Stomach smooth muscle (tissue), 2 donors: Measurements from ENCODE around the gene LOXL3.

ENCODE experiments used
- H3K27ac ChIP-seq: one replicate; pipeline ENCODE4 v1.7.0; 2013; ENCODE audit warnings: mild to moderate bottlenecking, low read length, inconsistent platforms
- H3K27me3 ChIP-seq, 2 donors: one replicate each; pipeline ENCODE4 v1.7.0; 2013; ENCODE audit warnings: low read length in 2 of 2; ENCODE audit not compliant: insufficient read depth in 2 of 2, control insufficient read depth in 1 of 2
- H3K36me3 ChIP-seq, 2 donors: one replicate each; pipeline ENCODE4 v1.7.0; 2013; ENCODE audit warnings: low read length in 2 of 2; ENCODE audit not compliant: control insufficient read depth in 2 of 2, insufficient read depth in 2 of 2
- H3K4me1 ChIP-seq: one replicate; pipeline ENCODE4 v1.7.0; 2013; ENCODE audit warnings: low read length; ENCODE audit not compliant: control insufficient read depth, insufficient read depth
- H3K4me3 ChIP-seq, 2 donors: one replicate each; pipeline ENCODE4 v1.7.0; 2013; ENCODE audit warnings: low read length in 2 of 2
- H3K9ac ChIP-seq, 2 donors: one replicate each; pipeline ENCODE4 v1.7.0; 2013; ENCODE audit warnings: low read length in 2 of 2, mild to moderate bottlenecking in 1 of 2
- H3K9me3 ChIP-seq, 2 donors: one replicate each; pipeline ENCODE4 v1.7.0; 2013; ENCODE audit warnings: low read length in 2 of 2; ENCODE audit not compliant: control insufficient read depth in 2 of 2
- donor health status: healthy.
- donor health status: Pancreatic carcinoma.

LOXL3 gene

DNA sequence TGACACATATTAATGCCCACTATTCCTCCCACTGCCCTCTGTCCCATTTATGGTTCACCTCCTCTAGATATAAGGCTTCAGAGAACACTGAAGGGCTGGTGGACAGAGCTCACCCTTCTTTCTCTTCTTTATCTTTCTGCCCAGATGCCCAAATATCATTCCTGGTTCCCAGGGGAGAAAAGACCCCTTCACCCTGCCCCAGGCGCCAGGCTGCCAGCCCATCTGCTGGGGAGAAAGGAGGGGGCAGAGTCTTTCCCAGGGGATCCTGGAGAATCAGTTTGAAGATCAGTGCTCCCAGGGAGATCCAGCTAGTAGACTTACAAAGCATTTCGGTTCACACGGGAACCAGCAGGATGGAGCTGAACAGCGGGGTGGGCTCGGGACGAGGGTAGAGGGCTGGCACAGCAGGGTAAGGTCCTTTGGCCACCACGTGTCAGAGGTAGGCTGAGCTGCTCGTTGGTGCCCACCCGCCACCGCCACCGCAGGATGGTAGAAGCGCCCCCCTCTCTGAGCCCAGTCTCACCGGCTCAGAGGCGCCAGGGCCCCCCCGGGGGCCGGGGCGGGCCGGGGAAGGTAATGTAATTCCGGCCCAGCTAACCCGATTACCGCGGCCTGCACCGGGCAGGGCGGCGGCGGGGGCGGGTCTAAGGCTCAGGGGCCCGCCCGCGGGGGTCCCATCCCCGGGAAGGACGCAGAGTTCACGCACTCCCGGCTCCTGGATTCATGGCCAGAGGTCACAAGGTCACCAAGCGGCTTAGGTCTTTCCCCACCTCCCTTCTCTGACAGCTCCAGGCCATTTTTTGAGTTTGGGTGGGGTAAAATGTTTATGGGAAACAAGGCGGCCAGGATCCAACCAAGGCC, 40.8 kb downstream of the LOXL3 start:
- peaks cover 25% of the 10 kb centered on the region for H3K4me1 ChIP-seq
- H3K9me3 ChIP-seq, result no peaks in the 10 kb centered on the region
- H3K9ac ChIP-seq, result no peak overlapping the region
- no peak overlapping the region for H3K4me3 ChIP-seq
- peaks cover 65 to 72% of the 10 kb centered on the region in 2 donors for H3K27me3 ChIP-seq
- no peaks in the 10 kb centered on the region for H3K36me3 ChIP-seq
- no peak overlapping the region for H3K27ac ChIP-seq

- Histone ChIP-seq H3K4me1 (peaks cover 36% of the 10 kb centered on the region), H3K9me3 (no peaks in the 10 kb centered on the region), H3K4me3 (no peak overlapping the region), H3K36me3 (peaks cover 0 to 2% of the 10 kb centered on the region in 2 donors), H3K27me3 (peaks cover 51 to 63% of the 10 kb centered on the region in 2 donors), H3K9ac (no peak overlapping the region), H3K27ac (no peak overlapping the region)
These were observed 42.4 kb downstream of the LOXL3 start for GRCh38 chr2:74511104-74511989.

DNA sequence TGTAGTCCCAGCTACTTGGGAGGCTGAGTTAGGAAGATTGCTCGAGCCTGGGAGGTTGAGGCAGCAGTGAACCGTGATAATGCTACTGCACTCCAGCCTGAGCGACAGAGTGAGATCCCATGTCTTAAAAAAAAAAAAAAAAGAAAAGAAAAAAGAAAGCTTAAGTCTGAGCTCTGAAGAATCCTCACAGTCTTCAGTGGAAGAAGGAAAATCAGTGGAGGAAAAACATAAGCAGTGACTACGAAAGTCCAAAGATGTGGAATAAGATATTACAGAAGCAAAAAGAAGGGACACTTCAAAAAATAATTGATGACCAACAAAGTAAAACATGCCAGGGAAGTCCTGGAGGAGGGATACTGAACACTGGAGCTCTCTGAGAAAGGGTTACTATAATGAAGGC, 43.5 kb downstream of the LOXL3 start:
- Histone ChIP-seq H3K9ac (no peak overlapping the region), H3K27ac (no peak overlapping the region), H3K36me3 (peaks cover 8 to 10% of the 10 kb centered on the region in 2 donors), H3K9me3 (no peaks in the 10 kb centered on the region), H3K4me3 (no peak overlapping the region), H3K27me3 (peaks cover 49 to 52% of the 10 kb centered on the region in 2 donors), H3K4me1 (peaks cover 37% of the 10 kb centered on the region)

- H3K9ac ChIP-seq, result peak overlapping the region; percentile 95 to 99
- H3K36me3 ChIP-seq, result peaks cover 9 to 10% of the 10 kb centered on the region in 2 donors
- peak overlapping the region; percentile 97 for H3K27ac ChIP-seq
- peak overlapping the region; percentile 98 for H3K4me3 ChIP-seq
- H3K27me3 ChIP-seq, result peaks cover 41 to 44% of the 10 kb centered on the region in 2 donors
- H3K4me1 ChIP-seq, result peaks cover 34% of the 10 kb centered on the region
- H3K9me3 ChIP-seq, result no peaks in the 10 kb centered on the region
These were observed 45.7 kb downstream of the LOXL3 start for GRCh38 chr2:74507926-74508520.

GRCh38 chr2:74507145-74507925, 46.4 kb downstream of the LOXL3 start, which contains the start of gene PCGF1:
PCGF1 (minus strand) TSS chr2:74507695; CDS start chr2:74507668, 27 bp downstream.
- peaks cover 41% of the 10 kb centered on the region for H3K4me1 ChIP-seq
- H3K36me3 ChIP-seq, result peaks cover 9 to 10% of the 10 kb centered on the region in 2 donors
- H3K9ac ChIP-seq, result peak within 1 kb of the TSS; percentile 95 to 99
- peak within 1 kb of the TSS; percentile 98 for H3K4me3 ChIP-seq
- H3K27ac ChIP-seq, result peak within 1 kb of the TSS; percentile 97
- no peaks in the 10 kb centered on the region for H3K9me3 ChIP-seq
- peaks cover 38 to 45% of the 10 kb centered on the region in 2 donors for H3K27me3 ChIP-seq

DNA sequence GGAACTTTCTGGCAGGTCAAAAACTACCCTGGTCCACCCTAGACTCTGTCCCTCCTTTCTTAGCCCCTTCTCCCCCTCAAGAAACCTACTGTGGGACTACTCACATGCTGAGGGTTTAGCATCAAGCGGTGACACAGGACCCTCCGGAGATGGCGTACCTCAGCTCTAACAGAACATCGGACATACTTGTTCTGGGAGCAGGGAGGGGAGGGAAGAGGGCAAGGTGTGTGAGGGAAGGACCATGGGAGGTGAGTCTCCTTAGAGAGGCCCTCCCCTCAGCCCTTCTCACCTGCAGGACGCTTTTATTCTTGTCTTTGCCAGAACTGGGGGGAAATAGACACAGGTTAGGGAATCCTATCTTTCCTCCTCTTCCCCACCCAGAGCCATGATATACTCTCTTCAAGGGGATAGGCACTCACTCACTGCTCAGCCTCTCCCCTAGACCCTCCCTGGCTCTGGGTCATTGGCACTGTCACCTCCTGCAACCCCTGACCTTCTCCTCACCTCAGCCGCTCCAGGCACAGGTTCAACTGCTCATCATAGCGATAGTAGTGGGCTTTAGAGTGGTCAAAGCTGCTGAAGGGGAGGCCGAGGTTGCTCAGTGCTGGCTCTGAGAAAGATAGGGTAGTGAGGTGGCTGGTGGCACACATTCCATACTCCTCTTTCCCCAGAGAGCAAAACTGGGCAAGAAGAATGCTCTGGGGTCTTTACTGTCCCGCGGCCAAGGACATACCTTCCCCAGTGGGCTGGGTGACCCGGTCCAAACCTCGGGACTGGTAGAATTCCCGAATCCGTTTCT, 48.1 kb downstream of the LOXL3 start:
- peaks cover 45% of the 10 kb centered on the region for H3K4me1 ChIP-seq
- H3K36me3 ChIP-seq, result peaks cover 9 to 10% of the 10 kb centered on the region in 2 donors
- peak overlapping the region; percentile 33 to 35 for H3K4me3 ChIP-seq
- peaks cover 41 to 49% of the 10 kb centered on the region in 2 donors for H3K27me3 ChIP-seq
- no peak overlapping the region for H3K27ac ChIP-seq
- H3K9ac ChIP-seq, result no peak overlapping the region
- no peaks in the 10 kb centered on the region for H3K9me3 ChIP-seq

DNA sequence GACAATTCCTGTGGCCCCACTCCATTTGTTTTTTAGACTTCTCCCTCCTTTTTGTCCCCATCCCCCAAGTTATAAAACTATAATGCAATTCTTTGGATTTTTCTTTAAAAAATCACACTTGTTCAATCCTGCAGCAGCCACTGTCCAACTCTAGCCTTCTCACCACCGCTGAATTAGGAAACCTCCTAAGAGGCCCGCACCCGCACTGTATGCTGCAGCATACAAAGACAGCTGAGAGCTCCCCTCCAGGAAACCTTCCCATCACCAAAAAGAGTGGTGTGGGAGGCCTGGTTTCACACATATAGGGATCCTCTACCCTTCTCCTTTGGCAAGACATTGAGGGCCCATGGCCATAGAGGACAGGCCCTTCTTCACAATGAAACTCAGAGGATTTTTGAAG, 49.2 kb downstream of the LOXL3 start:
- H3K9me3 ChIP-seq, result no peaks in the 10 kb centered on the region
- H3K4me3 ChIP-seq, result no peak overlapping the region
- H3K9ac ChIP-seq, result no peak overlapping the region
- peaks cover 9 to 10% of the 10 kb centered on the region in 2 donors for H3K36me3 ChIP-seq
- H3K27ac ChIP-seq, result no peak overlapping the region
- peaks cover 46% of the 10 kb centered on the region for H3K4me1 ChIP-seq
- peaks cover 44 to 56% of the 10 kb centered on the region in 2 donors for H3K27me3 ChIP-seq

DNA sequence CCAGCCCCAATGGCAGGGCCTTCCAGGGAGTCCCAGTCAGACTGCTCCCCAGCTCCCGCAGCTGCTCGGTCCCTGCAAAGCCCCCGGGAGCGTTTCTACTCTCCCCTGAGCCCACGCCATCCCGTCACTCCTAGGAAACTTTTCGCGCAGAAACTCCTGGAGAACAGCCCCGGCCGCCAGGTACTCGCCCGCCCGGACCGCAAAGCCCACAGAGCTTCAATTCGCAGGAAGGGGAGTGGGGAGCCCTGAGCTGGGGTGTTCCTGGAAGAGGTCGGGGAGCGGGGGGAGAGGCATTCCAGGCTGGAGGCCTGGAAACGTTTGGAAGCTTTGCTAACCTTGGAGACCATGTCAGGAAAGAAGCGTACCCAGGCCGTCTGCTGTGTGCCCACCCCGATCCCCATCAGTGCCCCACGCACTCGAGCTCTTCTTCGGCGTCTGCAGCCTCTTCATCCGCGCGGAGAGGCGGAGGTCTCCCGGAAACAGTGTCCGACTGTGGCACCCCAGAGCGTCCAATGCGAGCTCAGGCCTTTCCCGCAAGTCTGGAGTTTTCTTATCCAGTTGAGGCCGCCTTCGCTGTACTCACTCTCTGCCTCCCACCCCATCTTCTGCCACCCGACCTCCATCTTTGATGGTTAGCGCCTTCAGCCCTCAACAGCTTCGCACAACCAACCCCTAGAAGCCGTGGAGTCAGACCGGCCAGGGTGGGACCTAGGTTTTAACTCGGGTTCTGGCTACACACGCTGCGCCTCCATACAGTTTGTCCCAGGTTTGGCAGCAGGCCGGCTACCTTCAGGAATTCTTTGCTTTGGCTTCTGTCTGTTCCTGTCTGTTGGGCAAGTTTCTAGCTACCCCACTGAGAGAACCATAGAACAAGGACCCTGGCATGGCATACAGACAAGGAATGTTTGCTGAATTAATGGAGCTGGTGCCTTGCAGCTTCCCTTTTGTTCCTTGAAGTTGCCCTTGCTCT, 50.0 kb downstream of the LOXL3 start:
- Histone ChIP-seq H3K9me3 (no peaks in the 10 kb centered on the region), H3K36me3 (peaks cover 9 to 10% of the 10 kb centered on the region in 2 donors), H3K9ac (peak overlapping the region in 1 of 2 donors; percentile 29), H3K4me3 (peak overlapping the region; percentile 48 to 70), H3K27me3 (peaks cover 51 to 61% of the 10 kb centered on the region in 2 donors), H3K27ac (no peak overlapping the region), H3K4me1 (peaks cover 54% of the 10 kb centered on the region)
